GDM1 (cell line): ENCODE measurements around the gene PAPOLB.
A peak's percentile ranks its signal among the peaks of the same experiment; 100 is the strongest.
"Not testable (repeated sequence)": the region's sequence is repeated elsewhere in the genome, so short reads cannot be mapped to it uniquely, and the experiment has no call there.

Source experiments
- DNase-seq: peaks from one replicate; lab custom pipeline; 2025; lab: John Stamatoyannopoulos, UW

Gene PAPOLB

DNA sequence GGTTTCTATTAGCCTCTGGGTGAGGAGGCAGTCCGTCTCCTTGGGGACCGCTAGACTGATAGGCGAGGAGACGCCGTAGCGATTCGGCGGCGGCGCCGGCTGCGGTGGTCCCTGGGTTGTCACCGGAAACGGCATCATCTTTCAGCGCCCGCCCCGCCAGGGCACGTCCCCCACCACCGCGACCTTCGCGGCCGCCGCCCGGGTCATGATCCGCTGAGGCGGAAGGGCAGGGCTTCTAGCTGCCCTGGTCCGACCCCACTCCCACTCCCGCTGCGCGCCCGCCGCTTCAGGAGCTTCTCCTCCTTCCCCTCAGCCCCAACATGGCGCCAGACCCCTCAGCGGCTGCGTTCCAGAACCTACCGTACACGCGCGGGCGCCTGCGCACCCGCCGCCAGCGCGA is at the start of gene PAPOLB:
PAPOLB (minus strand) TSS at position 358 of the 400 bp plus-strand sequence; CDS start at position 138, 220 bp downstream.
- DNase-seq: no peak

DNA sequence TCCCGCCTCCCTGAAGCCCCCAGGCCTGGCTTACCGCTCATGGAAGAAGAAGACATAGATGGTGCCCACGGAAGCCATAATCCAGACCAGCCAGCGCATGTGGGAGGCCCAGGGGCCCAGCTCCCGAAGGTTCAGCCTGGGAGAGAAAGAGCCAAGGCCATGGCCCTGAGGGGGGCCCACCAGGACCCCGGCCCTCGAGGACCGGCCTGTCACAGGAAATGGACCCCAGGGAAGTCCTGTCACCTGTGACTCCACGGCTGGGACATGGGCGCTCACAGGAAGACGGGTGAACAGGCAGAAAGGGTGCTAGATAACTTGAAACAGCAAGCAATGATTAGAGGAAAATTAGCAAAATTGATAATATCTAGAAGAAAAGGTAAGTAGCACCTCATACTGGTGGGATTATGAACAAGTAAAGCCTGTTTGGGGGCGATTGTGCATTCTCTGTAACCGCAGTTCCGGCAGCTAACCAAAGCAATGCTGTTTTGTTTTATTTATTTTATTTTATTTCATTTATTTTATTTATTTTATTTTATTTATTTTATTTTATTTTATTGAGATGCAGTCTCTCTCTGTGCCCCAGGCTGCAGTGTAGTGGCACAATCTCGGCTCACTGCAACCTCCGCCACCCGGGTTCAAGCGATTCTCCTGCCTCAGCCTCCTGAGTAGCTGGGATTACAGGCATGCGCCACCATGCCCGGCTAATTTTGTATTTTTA is 49.4 kb upstream of the PAPOLB start:
- no peak for DNase-seq

DNA sequence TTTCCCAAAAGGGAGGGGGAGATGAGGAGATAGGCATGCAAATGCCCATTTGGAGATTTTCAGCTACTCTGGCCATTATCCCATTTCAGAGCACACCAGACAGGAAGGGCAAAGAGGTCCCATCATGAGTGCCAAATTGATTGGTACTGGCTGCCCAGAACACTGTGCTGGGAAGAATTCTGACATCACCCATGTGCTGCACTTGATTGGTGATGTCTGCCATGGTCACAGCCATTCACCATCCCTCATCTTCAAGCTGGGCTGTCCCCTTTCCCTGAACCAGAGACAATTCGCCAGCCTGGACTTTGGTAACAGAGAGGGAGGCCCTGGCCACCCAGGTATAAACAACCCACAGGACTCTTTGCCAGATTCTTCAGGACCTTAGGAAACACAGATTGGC is 44.9 kb upstream of the PAPOLB start:
- DNase-seq: no peak

DNA sequence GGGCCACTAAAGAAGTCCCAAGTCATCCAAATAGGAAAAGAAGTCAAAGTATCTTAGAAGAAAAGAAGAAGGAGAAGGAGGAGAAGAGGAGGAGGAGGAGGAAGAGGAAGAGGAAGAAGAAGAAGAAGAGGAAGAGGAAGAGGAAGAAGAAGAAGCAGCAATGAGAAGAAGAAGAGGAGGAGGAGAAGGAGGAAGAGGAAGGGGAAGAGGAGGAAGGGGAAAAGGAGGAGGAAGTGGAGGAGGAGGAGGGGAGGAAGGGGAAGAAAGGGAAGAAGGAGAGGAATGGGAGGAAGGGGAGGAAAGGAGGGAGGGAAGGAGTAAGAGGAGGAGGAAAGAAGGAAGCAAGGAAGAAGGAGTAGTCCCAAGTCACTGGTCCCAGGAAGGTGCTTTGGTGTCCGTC is 43.3 kb upstream of the PAPOLB start:
- DNase-seq: no peak

DNA sequence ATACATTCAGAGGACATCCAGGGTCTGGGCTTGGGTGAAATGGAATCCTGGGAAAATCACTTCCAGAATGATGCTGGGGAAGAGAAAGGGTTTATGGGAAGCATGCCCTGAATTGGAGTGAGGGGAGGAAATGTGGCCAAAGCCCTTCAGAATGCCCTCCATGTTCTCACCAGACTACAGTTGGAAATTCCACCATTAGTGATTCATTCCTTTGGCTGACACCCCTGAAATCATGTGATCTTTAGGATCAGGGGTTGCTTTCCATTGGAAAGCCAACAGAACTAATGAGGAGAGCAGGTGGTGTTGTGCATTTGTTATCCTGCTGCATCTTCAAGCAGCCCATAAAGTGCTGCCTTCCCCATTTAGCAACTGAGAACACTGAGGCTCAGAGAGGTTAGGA is 42.5 kb upstream of the PAPOLB start:
- no peak for DNase-seq

DNA sequence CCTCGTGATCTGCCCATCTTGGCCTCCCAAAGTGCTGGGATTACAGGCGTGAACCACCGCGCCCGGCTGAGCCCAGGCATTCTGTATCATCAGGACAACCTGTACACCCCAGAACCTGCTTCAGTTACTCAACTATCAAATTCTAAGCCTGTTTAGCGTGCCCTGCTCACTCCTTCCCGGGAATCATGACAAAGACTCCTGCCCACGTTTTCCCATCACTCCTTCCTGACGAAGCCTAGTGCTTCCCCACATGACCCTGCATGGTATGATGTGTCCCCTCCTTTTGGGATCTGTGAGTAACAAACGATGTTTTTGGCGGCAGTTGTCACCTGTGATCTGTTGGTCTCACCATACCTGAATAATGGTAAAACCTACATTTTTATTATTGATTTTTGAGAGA is 33.9 kb upstream of the PAPOLB start:
- no peak for DNase-seq

DNA sequence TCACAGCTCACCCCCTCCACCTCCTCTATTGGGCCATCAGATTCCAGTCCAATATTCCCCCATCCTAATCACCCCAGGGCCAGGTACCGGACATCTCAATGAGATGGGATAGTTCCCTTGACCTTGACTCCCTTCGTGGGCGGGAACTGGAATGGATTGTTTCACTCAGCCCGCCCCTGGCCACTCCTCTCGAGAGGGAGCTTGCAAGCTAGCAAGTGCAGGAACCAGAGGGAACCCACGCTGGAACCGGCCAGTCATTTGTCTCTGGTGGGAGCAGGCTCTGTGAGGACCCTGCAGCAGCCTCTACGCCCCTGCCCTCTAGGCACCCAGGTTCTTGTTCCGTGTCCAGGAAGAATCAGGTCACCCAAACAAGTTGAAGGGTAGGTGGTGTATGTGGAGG is 32.7 kb upstream of the PAPOLB start:
- no peak for DNase-seq

DNA sequence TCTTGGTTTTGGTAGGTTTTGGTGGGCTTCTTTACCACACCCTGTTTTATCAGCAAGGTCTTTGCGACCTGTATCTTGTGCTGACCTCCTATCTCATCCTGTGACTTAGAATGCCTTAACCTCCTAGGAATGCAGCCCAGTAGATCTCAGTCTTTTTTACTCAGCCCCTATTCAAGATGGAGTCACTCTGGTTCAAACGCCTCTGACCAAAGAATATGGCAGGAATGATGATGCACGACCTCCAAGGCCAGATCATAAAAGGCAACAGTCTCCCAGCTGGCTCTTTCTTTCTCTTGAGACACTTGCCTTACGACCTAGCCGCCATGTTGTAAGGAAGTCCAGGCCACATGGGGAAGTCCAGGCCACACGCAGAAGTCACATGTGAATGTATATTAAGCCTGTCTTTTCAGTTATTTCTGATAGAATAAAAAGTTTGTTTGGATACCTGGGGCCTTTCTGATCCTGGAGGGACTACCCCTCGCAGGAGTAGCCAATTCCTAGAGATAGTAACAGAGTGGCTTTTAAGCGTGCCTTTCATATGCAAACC is 32.2 kb upstream of the PAPOLB start:
- no peak for DNase-seq

DNA sequence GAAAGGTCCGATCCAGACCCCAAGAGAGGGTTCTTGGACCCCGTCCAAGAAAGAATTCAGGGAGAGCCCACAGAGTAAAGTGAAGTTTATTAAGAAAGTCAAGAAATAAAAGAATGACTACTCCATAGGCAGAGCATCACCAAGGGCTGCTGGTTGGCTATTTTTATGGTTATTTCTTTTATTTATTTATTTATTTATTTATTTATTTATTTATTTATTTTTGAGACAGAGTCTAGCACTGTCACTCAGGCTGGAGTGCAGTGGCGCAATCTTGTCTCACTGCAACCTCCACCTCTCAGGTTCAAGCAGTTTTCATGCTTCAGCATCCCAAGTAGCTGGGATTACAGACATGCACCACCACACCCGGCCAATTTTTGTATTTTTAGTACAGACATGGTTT is 31.4 kb upstream of the PAPOLB start:
- not testable (repeated sequence) for DNase-seq

DNA sequence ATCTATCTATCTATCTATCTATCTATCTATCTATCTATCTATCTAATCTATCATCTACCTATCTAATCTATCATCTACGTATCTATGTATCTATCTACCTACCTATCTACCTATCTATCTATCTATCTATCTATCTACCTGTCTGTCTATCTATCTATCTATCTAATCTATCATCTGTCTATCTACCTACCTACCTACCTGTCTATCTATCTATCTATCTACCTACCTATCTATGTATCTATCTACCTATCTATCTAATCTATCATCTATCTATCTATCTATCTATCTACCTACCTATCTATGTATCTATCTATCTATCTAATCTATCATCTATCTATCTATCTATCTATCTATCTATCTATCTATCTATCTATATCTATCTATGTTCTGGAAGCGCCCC is 29.7 kb upstream of the PAPOLB start:
- DNase-seq: not testable (repeated sequence)

DNA sequence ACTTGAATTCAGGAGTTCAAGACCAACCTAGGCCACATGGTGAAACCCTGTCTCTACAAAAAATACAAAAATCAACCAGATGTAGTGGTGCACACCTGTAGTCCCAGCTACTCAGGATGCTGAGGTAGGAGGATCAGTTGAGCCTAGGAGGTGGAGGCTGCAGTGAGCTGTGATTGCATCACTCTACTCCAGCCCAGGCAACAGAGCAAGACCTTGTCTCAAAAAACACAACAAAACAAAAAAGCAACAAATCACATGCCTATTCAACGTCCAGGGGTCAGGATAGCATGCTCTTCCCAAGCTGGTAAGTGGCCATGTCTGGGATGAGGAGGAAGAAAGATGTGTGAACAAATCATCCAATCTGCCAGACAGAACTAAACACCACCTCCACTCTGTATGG is 27.9 kb upstream of the PAPOLB start:
- DNase-seq: no peak

DNA sequence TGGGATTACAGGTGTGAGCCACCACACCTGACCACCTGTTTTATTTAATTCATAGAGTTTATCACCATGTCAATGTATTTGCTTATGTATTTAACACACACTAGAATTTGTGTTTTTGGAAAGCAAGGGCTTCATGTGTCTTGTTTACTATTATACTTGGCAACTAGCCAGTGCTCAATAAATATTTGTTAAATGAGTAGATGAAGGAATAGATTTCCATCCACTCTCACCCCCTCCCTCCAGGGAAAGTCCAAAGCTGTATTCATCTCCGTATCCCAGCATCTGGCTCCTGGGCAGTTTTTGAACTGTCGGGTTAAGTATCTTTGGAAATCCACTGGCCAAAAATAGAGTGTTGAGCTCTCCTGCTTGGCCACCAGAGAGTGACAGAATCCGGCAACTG is 26.3 kb upstream of the PAPOLB start:
- DNase-seq: no peak

DNA sequence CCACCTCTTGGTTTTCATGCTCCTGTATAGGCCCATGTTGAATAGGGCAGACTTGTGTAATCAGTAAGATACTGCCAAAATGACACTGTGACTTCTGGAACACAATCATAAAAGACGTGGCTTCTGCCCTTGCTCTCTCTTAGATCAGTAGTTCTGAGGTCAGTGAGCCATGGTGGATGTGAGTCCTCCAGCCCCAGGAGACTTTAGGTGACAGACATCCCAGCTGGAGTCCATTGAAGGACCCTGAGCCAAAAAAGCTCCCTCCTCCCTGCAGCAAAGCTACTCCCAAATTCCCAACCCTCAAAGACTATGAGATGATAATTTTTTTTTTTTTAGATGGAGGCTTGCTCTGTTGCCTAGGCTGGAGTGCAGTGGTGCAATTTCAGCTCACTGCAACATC is 24.8 kb upstream of the PAPOLB start:
- DNase-seq: no peak

DNA sequence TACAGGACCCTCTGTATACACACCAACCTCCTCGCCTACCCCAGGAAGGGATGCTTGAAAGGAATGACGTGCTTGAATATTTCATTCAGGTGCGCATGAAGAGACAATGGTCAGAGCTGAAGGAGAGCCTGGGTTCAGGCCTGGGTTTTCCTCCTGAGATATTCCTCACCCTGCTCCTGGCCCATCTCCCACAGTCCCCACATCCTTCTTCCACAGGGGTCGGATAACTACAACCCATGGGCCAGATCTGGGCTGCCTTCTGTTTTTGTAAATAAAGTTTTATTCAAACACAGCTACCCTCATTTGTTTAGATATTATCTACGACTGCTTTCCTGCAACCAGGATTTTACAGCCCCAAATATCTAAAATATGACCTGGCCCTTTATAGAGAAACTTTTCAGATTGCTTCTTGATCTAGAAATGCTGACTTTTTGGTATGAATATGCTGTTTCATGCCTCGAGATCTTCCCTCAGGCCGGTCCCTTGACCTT is 23.5 kb upstream of the PAPOLB start:
- DNase-seq: no peak

DNA sequence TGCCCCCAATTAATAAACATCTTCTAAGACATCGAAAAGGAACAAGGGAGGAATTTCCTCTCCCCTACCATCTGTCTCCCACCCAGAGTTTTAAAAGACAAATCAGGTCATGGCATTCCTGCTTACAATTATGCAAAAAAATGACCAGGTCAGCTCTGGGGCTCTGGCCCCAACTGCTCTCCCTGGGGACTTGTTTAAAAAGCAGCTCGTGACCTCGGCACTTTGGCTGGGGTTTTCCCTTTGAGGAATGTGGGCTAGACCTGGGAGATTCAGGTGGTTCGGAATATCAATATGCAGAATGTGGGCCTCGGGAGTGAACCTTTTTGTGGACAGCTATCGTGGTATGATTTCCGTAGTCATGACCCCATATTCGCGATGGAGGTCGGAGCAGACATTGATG is 22.3 kb upstream of the PAPOLB start:
- DNase-seq: no peak

DNA sequence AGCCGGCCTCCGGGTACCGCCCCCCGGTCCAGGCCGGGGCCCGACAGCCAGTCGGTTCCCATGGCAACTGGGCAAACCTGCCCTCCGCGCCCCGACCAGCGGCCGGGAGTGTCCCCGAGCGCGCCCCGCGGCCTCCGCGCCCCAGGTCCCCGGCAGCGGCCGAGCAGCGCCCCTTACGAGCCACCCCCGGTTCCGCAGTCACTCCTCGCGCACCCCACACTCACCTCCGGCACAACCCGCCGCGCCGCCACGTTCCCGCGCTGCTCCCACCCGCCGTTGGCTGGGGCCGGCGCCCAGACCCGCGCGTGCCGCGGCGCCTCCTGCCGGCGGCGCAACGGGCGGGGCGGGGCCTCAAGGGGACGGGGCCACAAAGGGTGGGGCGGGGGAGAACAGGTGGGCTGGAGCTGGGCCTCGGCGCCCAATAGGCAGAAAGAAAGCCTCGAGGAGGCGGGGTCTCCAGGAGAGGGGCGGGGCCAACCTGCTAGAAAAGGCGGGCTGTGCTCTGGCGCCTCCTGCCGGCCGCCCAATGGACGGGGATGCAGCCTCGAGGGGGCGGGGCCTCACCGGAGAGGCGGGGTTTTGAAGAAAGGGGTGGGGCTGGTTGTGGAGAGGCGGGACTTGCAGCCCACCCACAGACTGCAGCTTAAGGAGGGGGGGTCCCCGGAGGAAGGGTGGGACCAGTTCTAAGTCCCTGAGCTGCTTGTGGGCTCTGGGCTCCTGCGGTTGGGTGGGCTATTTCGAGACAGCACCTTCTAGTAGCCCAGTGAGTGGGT is 21.7 kb upstream of the PAPOLB start, which contains the start of gene RADIL:
RADIL (minus strand) TSS at position 345 of the 773 bp plus-strand sequence. CDS start 5,577 bp downstream, outside the sequence.
- DNase-seq: peak; percentile 89

DNA sequence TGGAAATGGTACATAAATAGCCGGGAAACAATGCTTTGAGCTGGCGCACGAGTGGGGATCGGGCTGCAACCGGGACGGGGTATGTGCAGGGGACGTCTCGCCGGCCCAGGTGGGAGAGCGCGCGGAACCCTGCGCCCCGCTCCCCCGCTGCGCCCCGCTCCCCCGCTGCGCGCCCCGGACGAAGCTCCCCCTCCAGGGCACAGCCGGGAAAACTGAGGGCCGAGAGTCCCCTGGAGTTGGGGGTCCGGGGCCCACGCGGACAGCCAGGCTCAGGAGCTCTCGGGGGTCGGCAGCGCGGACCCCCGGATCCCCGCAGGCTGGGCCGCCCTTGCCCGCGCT is 21.2 kb upstream of the PAPOLB start:
- DNase-seq: no peak

DNA sequence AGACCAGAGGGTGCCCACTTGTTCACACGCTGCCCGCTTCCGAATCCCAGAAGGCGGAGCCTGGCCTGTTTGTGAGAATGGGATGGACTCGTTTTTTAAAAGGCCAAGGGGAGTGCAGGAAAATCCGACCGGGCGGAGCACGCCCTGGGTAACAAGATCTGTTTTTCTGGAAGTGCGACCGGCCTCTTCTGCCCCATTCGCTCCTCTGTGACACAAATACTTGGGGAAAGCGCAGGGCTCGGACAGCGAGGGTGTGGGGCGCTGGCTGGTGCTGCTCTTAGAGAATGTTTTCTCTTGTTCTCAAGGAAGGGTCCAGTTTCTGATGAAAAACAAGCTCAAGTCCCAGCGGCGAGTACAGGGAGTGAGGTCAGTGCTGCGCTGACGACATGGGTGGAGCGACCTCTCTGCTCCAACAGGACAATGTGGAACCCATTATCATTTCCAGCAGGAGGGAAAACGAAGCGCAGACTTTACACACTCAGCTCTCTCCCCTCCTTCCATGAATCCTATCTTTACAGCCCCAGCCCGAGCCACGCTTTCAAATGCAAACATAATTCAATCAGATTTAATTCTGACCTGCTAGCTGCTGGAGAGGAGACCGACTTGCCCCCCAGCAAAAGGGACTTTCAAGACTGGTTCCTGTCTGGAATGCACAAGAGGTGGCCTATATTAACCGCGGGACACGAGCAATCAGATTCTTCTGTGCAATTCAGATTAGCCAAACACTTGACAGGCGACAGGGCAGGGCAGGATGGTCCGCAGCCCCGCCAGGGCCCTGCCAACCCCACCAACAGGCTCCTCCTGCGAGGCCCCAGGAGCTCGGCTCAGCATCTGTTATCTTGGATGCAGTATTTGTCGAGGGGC is 20.6 kb upstream of the PAPOLB start:
- DNase-seq: no peak

DNA sequence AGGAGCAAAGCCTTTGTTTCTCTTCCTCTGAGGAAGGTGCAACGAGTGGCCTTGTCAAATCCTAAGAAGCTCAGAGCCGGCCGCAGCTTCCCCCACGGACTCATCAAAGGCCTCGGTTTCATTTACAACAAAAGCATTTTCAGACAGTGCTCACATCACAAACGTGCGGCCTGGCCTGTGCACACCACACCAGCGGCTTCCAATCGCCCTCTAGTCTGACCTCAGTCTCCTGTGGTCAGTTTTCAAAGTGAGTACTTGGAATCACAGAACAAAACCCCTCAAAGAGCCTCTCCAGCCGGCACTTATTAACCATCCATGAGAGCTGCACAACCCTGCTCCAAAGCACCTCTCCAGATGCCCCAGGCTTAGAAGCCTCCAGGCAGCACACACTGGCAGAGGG is 18.4 kb upstream of the PAPOLB start:
- DNase-seq: no peak

DNA sequence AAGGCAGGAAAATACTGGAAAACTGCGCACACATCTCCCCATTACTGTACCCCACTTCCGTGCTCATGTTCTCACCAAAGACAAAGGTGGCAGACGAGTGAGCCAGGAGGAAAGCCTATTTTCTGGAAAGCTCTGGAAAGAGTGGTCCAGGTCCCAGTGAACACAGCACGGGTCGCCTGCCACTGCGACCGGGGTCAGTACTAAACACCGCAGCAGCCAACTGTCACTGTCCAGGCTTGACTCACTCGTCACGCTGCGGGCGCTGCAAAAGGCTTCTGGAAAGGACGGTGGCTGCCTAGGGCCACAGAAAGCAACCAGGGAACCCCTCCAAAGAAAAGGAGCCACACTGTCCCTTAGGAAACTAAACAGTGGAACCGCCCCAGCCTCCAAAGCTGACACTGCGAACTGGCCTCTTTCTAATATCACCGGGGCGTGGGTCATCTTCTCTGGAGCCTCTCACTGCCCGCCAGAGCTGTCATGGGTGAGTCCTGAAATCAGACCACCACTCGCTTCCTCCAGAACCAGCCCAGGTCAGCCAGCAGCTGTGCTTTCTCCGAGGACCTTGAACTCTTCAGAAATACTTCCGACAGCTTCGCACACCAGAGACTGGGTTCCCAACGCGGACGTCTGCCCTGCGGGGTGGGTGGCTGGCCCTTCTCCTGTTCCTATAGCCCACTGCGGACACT is 17.7 kb upstream of the PAPOLB start:
- no peak for DNase-seq
